ENCODE data around the gene NCMAP. TPM values are rescaled to one million over a fixed set of nuclear protein-coding genes. Genes with fewer than 3 reads are reported as not detected.

NCMAP gene
- polyA plus RNA-seq (2012; ENCODE audit: insufficient read length, low read depth), result not detected

GRCh38 chr1:24555591-24556413 is at the start of gene NCMAP:
Gene NCMAP, plus strand, starts transcription at chr1:24556087. Its CDS starts 39,344 bp downstream, at chr1:24595431.
- TF ChIP-seq FOXP2 (optimal IDR thresholded peaks at IDR 0.05; ENCODE audit: borderline replicate concordance, extremely low read depth, extremely low read length, insufficient read depth), result no peak
- no peak for TF ChIP-seq SIN3A (IDR thresholded peaks at IDR 0.05; ENCODE audit: borderline replicate concordance, insufficient read depth, low read length)
- TF ChIP-seq POLR2AphosphoS5 (IDR thresholded peaks at IDR 0.05; ENCODE audit: low read depth, low read length), result no peak
- no peak for TF ChIP-seq TAF1 (IDR thresholded peaks at IDR 0.05; ENCODE audit: borderline replicate concordance, insufficient read depth, low read length)
- TF ChIP-seq REST (IDR thresholded peaks at IDR 0.05; ENCODE audit: insufficient read depth in 1 of 2, low read depth in 2 of 2, low read length in 2 of 2), result no peak

GRCh38 chr1:24506691-24507381 is 49.1 kb upstream of the NCMAP start:
- TF ChIP-seq SIN3A (IDR thresholded peaks at IDR 0.05; ENCODE audit: borderline replicate concordance, insufficient read depth, low read length) (no peak), REST (IDR thresholded peaks at IDR 0.05; ENCODE audit: insufficient read depth in 1 of 2, low read depth in 2 of 2, low read length in 2 of 2) (no peak), TAF1 (IDR thresholded peaks at IDR 0.05; ENCODE audit: borderline replicate concordance, insufficient read depth, low read length) (no peak), FOXP2 (optimal IDR thresholded peaks at IDR 0.05; ENCODE audit: borderline replicate concordance, extremely low read depth, extremely low read length, insufficient read depth) (no peak), POLR2AphosphoS5 (IDR thresholded peaks at IDR 0.05; ENCODE audit: low read depth, low read length) (no peak)

GRCh38 chr1:24507405-24507804 is 48.5 kb upstream of the NCMAP start:
- TF ChIP-seq POLR2AphosphoS5 (IDR thresholded peaks at IDR 0.05; ENCODE audit: low read depth, low read length) (no peak), REST (IDR thresholded peaks at IDR 0.05; ENCODE audit: insufficient read depth in 1 of 2, low read depth in 2 of 2, low read length in 2 of 2) (no peak)

- TF ChIP-seq POLR2AphosphoS5 (IDR thresholded peaks at IDR 0.05; ENCODE audit: low read depth, low read length) (no peak), TAF1 (IDR thresholded peaks at IDR 0.05; ENCODE audit: borderline replicate concordance, insufficient read depth, low read length) (no peak), SIN3A (IDR thresholded peaks at IDR 0.05; ENCODE audit: borderline replicate concordance, insufficient read depth, low read length) (no peak), REST (IDR thresholded peaks at IDR 0.05; ENCODE audit: insufficient read depth in 1 of 2, low read depth in 2 of 2, low read length in 2 of 2) (no peak), FOXP2 (optimal IDR thresholded peaks at IDR 0.05; ENCODE audit: borderline replicate concordance, extremely low read depth, extremely low read length, insufficient read depth) (no peak)
Observed at GRCh38 chr1:24508911-24509310, 47.0 kb upstream of the NCMAP start.

Measured in PFSK-1 (cell line).